DND-41 (cell line): Measurements from ENCODE around the gene SLC30A3.

ENCODE experiments used
- ATAC-seq: fragments of 200-7000 bp; cut with Tn5 transposase; 3 replicates; pipeline ENCODE4 v1.9.1; 2021; ENCODE audit warnings: low read depth; ENCODE audit not compliant: insufficient read depth
- DNase-seq: peaks from one replicate; pipeline ENCODE4 v3.0.0-alpha.2; 2020
- H2AFZ ChIP-seq: 2 replicates; pipeline ENCODE4 v1.6.0; 2012; ENCODE audit warnings: low read depth, low read length
- H3K27ac ChIP-seq: 2 replicates; pipeline ENCODE4 v1.5.1; 2012; ENCODE audit warnings: low read length, inconsistent platforms
- H3K27me3 ChIP-seq: fragments of 200-600 bp; sonication (generic); 2 replicates; pipeline ENCODE4 v1.6.0; 2012; ENCODE audit warnings: low read length, mild to moderate bottlenecking, inconsistent platforms; ENCODE audit not compliant: insufficient read depth, poor library complexity
- H3K36me3 ChIP-seq: 2 replicates; pipeline ENCODE4 v1.5.1; 2012; ENCODE audit warnings: low read length, inconsistent platforms; ENCODE audit not compliant: insufficient read depth
- H3K4me1 ChIP-seq: 2 replicates; pipeline ENCODE4 v1.5.1; 2012; ENCODE audit warnings: mild to moderate bottlenecking, low read length; ENCODE audit not compliant: insufficient read depth
- H3K4me2 ChIP-seq: 2 replicates; pipeline ENCODE4 v1.6.0; 2012; ENCODE audit warnings: mild to moderate bottlenecking, moderate library complexity, low read length, inconsistent platforms; ENCODE audit not compliant: insufficient read depth
- H3K4me3 ChIP-seq, 2 experiments: fragments of 200-600 bp in 1 of 2; shearing (Covaris generic) in 1 of 2; 2 replicates each; pipeline ENCODE4 v1.5.1; 2012 to 2016; ENCODE audit warnings: inconsistent platforms in 2 of 2, low read length in 2 of 2, mild to moderate bottlenecking in 2 of 2, low read depth in 1 of 2, moderate library complexity in 1 of 2
- H3K79me2 ChIP-seq: 2 replicates; pipeline ENCODE4 v1.6.0; 2012; ENCODE audit warnings: low read length, inconsistent platforms; ENCODE audit not compliant: insufficient read depth
- H3K9ac ChIP-seq: 2 replicates; pipeline ENCODE4 v1.6.0; 2012; ENCODE audit warnings: low read depth, mild to moderate bottlenecking, inconsistent platforms, low read length, moderate library complexity
- H3K9me3 ChIP-seq: 2 replicates; pipeline ENCODE4 v1.5.1; 2012; ENCODE audit warnings: low read length, moderate library complexity, mild to moderate bottlenecking, inconsistent platforms; ENCODE audit not compliant: insufficient read depth, severe bottlenecking
- H4K20me1 ChIP-seq: 2 replicates; pipeline ENCODE4 v1.6.0; 2012; ENCODE audit warnings: low read length; ENCODE audit not compliant: insufficient read depth
- CTCF ChIP-seq: IDR thresholded peaks from 2 replicates; pipeline ENCODE4 v1.5.1; 2012; ENCODE audit warnings: borderline replicate concordance, low read length, moderate library complexity, mild to moderate bottlenecking; ENCODE audit not compliant: poor library complexity, severe bottlenecking; ENCODE audit errors: extremely low read depth
- EZH2 ChIP-seq: IDR thresholded peaks from 3 replicates; pipeline ENCODE4 v1.6.1; 2012; ENCODE audit warnings: borderline replicate concordance, low read depth, mild to moderate bottlenecking, moderate library complexity, low read length, inconsistent platforms; ENCODE audit not compliant: severe bottlenecking

SLC30A3 gene

GRCh38 chr2:27306573-27307286 lies 43.9 kb upstream of the SLC30A3 start:
- H3K36me3 ChIP-seq: peaks cover 20% of the 10 kb centered on the region
- no peak overlapping the region for H2AFZ ChIP-seq
- no peak overlapping the region for H3K4me3 ChIP-seq
- peaks cover 5% of the 10 kb centered on the region for H3K4me1 ChIP-seq
- no peaks in the 10 kb centered on the region for H3K9me3 ChIP-seq
- DNase-seq: no peak
- ATAC-seq: no peak
- TF ChIP-seq CTCF (no peak), EZH2 (no peak)
- H3K9ac ChIP-seq: no peak overlapping the region
- no peak overlapping the region for H3K4me2 ChIP-seq
- no peaks in the 10 kb centered on the region for H3K27me3 ChIP-seq
- H3K27ac ChIP-seq: no peak overlapping the region
- peaks cover 7% of the 10 kb centered on the region for H4K20me1 ChIP-seq
- H3K79me2 ChIP-seq: no peaks in the 10 kb centered on the region

GRCh38 chr2:27306136-27306535 lies 43.3 kb upstream of the SLC30A3 start:
- no peaks in the 10 kb centered on the region for H3K9me3 ChIP-seq
- H3K27me3 ChIP-seq: no peaks in the 10 kb centered on the region
- H3K4me2 ChIP-seq: no peak overlapping the region
- H3K27ac ChIP-seq: no peak overlapping the region
- TF ChIP-seq EZH2 (no peak), CTCF (no peak)
- no peak overlapping the region for H3K9ac ChIP-seq
- peaks cover 15% of the 10 kb centered on the region for H3K36me3 ChIP-seq
- peaks cover 5% of the 10 kb centered on the region for H3K4me1 ChIP-seq
- H4K20me1 ChIP-seq: peaks cover 7% of the 10 kb centered on the region
- no peak overlapping the region for H2AFZ ChIP-seq
- H3K4me3 ChIP-seq: no peak overlapping the region
- no peaks in the 10 kb centered on the region for H3K79me2 ChIP-seq
- DNase-seq (no peak), ATAC-seq (no peak)

GRCh38 chr2:27305516-27305915 lies 42.7 kb upstream of the SLC30A3 start:
- no peak for ATAC-seq
- Histone ChIP-seq H3K36me3 (peaks cover 15% of the 10 kb centered on the region), H3K4me1 (peaks cover 5% of the 10 kb centered on the region), H3K9me3 (no peaks in the 10 kb centered on the region), H3K9ac (no peak overlapping the region), H3K4me2 (no peak overlapping the region), H3K79me2 (no peaks in the 10 kb centered on the region), H3K27me3 (no peaks in the 10 kb centered on the region), H3K27ac (no peak overlapping the region), H3K4me3 (no peak overlapping the region), H4K20me1 (peaks cover 7% of the 10 kb centered on the region), H2AFZ (no peak overlapping the region)
- DNase-seq: no peak
- TF ChIP-seq EZH2: no peak
- no peak for TF ChIP-seq CTCF
